ENCODE data around the gene SRCIN1. TPM values are rescaled to one million over a fixed set of nuclear protein-coding genes. Genes with fewer than 3 reads are reported as not detected.

The SRCIN1 gene
- total RNA-seq, 1 experiment from 2014 or later, result 2.6 TPM

GRCh38 chr17:38539386-38539785, 66.4 kb downstream of the SRCIN1 start:
- TF ChIP-seq EZH2phosphoT487 (IDR thresholded peaks at IDR 0.05; ENCODE audit: borderline replicate concordance, low read length), result no peak
- no peak for TF ChIP-seq EZH2 (IDR thresholded peaks at IDR 0.05; ENCODE audit: low read length, unreplicated experiment)
- TF ChIP-seq CTCF (conservative IDR thresholded peaks at IDR 0.05; ENCODE audit: low read depth, low read length), result no peak
- no peaks in the 10 kb centered on the region for H4K20me1 ChIP-seq (ENCODE audit: low read length)
- no peak for DNase-seq
- H3K27me3 ChIP-seq (ENCODE audit: low read length), result no peaks in the 10 kb centered on the region
- no peaks in the 10 kb centered on the region for H3K79me2 ChIP-seq (ENCODE audit: low read length)
- no TSS peak for BruUV-seq (replicated peaks)
- H3K4me1 ChIP-seq (ENCODE audit: insufficient read depth, low read length), result no peaks in the 10 kb centered on the region; the same call in 1 of the 2 replicates
- intact Hi-C loops (cut with micrococcal nuclease), result no loop called here
- H3K9ac ChIP-seq (ENCODE audit: low read length), result no peak overlapping the region
- no peaks in the 10 kb centered on the region for H3K9me2 ChIP-seq (replicated peaks; ENCODE audit: low read length)
- ChIA-PET CTCF (no interaction called here), POLR2A (ENCODE audit: unreplicated experiment) (no interaction called here)
- no peaks in the 10 kb centered on the region for H3K36me3 ChIP-seq (ENCODE audit: low read depth, low read length)
- H3K4me3 ChIP-seq (ENCODE audit: low read length), result no peak overlapping the region
- no peak overlapping the region for H3K27ac ChIP-seq (ENCODE audit: low read length)
- H3F3A ChIP-seq (ENCODE audit: low read length, unreplicated experiment), result no peaks in the 10 kb centered on the region
- H2AFZ ChIP-seq (ENCODE audit: low read length), result no peak overlapping the region
- no peaks in the 10 kb centered on the region for H3K9me3 ChIP-seq (ENCODE audit: low read length)
- no peak overlapping the region for H3K4me2 ChIP-seq (ENCODE audit: low read length)
- ATAC-seq, result no peak

GRCh38 chr17:38538906-38539305, 66.8 kb downstream of the SRCIN1 start:
- CTCF ChIA-PET, result interaction anchor here (0.7 kb wide), 1 partner anchor 133 kb away, joined by 9 read pairs; no protein-coding TSS in a partner anchor
- POLR2A ChIA-PET (ENCODE audit: unreplicated experiment), result no interaction called here
- DNase-seq (peak; percentile 3), ATAC-seq (no peak)
- Histone ChIP-seq H3K27me3 (ENCODE audit: low read length) (no peaks in the 10 kb centered on the region), H3K9me2 (replicated peaks; ENCODE audit: low read length) (no peaks in the 10 kb centered on the region), H3K4me1 (ENCODE audit: insufficient read depth, low read length) (no peaks in the 10 kb centered on the region; the same call in 1 of the 2 replicates), H3K27ac (ENCODE audit: low read length) (no peak overlapping the region), H3K4me2 (ENCODE audit: low read length) (no peak overlapping the region), H4K20me1 (ENCODE audit: low read length) (no peaks in the 10 kb centered on the region), H3K4me3 (ENCODE audit: low read length) (no peak overlapping the region), H3K36me3 (ENCODE audit: low read depth, low read length) (no peaks in the 10 kb centered on the region), H3K9me3 (ENCODE audit: low read length) (no peaks in the 10 kb centered on the region), H2AFZ (ENCODE audit: low read length) (no peak overlapping the region), H3K9ac (ENCODE audit: low read length) (no peak overlapping the region), H3F3A (ENCODE audit: low read length, unreplicated experiment) (no peaks in the 10 kb centered on the region), H3K79me2 (ENCODE audit: low read length) (no peaks in the 10 kb centered on the region)
- intact Hi-C loops (cut with micrococcal nuclease), result no loop called here
- no TSS peak for BruUV-seq (replicated peaks)
- TF ChIP-seq CTCF (conservative IDR thresholded peaks at IDR 0.05; ENCODE audit: low read depth, low read length) (no peak), EZH2 (IDR thresholded peaks at IDR 0.05; ENCODE audit: low read length, unreplicated experiment) (no peak)

- ATAC-seq (no peak), DNase-seq (no peak)
- Histone ChIP-seq H3K27ac (ENCODE audit: low read length) (no peak overlapping the region), H3K4me1 (ENCODE audit: insufficient read depth, low read length) (no peaks in the 10 kb centered on the region; the same call in 1 of the 2 replicates), H2AFZ (ENCODE audit: low read length) (no peak overlapping the region), H4K20me1 (ENCODE audit: low read length) (no peaks in the 10 kb centered on the region), H3K9ac (ENCODE audit: low read length) (no peak overlapping the region), H3K27me3 (ENCODE audit: low read length) (no peaks in the 10 kb centered on the region), H3K9me2 (replicated peaks; ENCODE audit: low read length) (no peaks in the 10 kb centered on the region), H3K36me3 (ENCODE audit: low read depth, low read length) (no peaks in the 10 kb centered on the region), H3K4me3 (ENCODE audit: low read length) (no peak overlapping the region), H3K4me2 (ENCODE audit: low read length) (no peak overlapping the region), H3F3A (ENCODE audit: low read length, unreplicated experiment) (no peaks in the 10 kb centered on the region), H3K9me3 (ENCODE audit: low read length) (no peaks in the 10 kb centered on the region), H3K79me2 (ENCODE audit: low read length) (no peaks in the 10 kb centered on the region)
- ChIA-PET CTCF (interaction anchor here (1.0 kb wide), 1 partner anchor 21 kb away, joined by 3 read pairs; no protein-coding TSS in a partner anchor), POLR2A (ENCODE audit: unreplicated experiment) (interaction anchor here (0.6 kb wide), 1 partner anchor 87 kb away, joined by 3 read pairs; no protein-coding TSS in a partner anchor)
- no TSS peak for BruUV-seq (replicated peaks)
- intact Hi-C loops (cut with micrococcal nuclease), result no loop called here
- TF ChIP-seq CTCF (conservative IDR thresholded peaks at IDR 0.05; ENCODE audit: low read depth, low read length), result no peak
- TF ChIP-seq EZH2 (IDR thresholded peaks at IDR 0.05; ENCODE audit: low read length, unreplicated experiment), result no peak
- TF ChIP-seq EZH2phosphoT487 (IDR thresholded peaks at IDR 0.05; ENCODE audit: borderline replicate concordance, low read length), result no peak
Observed at GRCh38 chr17:38536661-38537060, 69.1 kb downstream of the SRCIN1 start.

All from PC-3 (cell line).